HEK293T (cell line): ENCODE measurements around the gene COG1.

Source experiments
- CTBP1 ChIP-seq: fragments of 450-650 bp; IDR thresholded peaks from 2 replicates; pipeline ENCODE4 v1.6.1; 2016; ENCODE audit warnings: borderline replicate concordance
- ELF4 ChIP-seq: fragments of 450-650 bp; IDR thresholded peaks from 2 replicates; pipeline ENCODE4 v1.6.1; 2017; ENCODE audit warnings: antibody characterized with exemption
- FOXA1 ChIP-seq: fragments of 450-650 bp; IDR thresholded peaks from 2 replicates; pipeline ENCODE4 v1.6.1; 2016; ENCODE audit warnings: mild to moderate bottlenecking
- FOXK2 ChIP-seq: fragments of 450-650 bp; IDR thresholded peaks from 2 replicates; pipeline ENCODE4 v1.6.1; 2016; ENCODE audit warnings: mild to moderate bottlenecking
- FOXM1 ChIP-seq: fragments of 450-650 bp; IDR thresholded peaks from 2 replicates; pipeline ENCODE4 v1.6.1; 2017; ENCODE audit warnings: mild to moderate bottlenecking, borderline replicate concordance
- L3MBTL2 ChIP-seq: fragments of 450-650 bp; conservative IDR thresholded peaks from 2 replicates; pipeline ENCODE4 v1.6.1; 2016; ENCODE audit warnings: mild to moderate bottlenecking
- SP1 ChIP-seq: fragments of 450-650 bp; IDR thresholded peaks from 2 replicates; pipeline ENCODE4 v1.6.1; 2017
- SUZ12 ChIP-seq: fragments of 450-650 bp; IDR thresholded peaks from 2 replicates; pipeline ENCODE4 v1.6.1; 2016; ENCODE audit warnings: mild to moderate bottlenecking
- TARDBP ChIP-seq: fragments of 450-650 bp; IDR thresholded peaks from 2 replicates; pipeline ENCODE4 v1.6.1; 2016
- ZNF384 ChIP-seq: fragments of 450-650 bp; IDR thresholded peaks from 2 replicates; pipeline ENCODE4 v1.6.1; 2016

- TF ChIP-seq SP1 (no peak), FOXM1 (no peak), SUZ12 (no peak), ZNF384 (no peak), FOXK2 (no peak), CTBP1 (no peak), FOXA1 (no peak), ELF4 (no peak), TARDBP (no peak), L3MBTL2 (no peak)
These were observed 63.4 kb downstream of the COG1 start for GRCh38 chr17:73256220-73256619.
